Measurements from ENCODE around the gene DIP2A. TPM values are rescaled to one million over a fixed set of nuclear protein-coding genes. Genes with fewer than 3 reads are reported as not detected.

DIP2A gene
- total RNA-seq, 4 donors from 2014 or later: 25.9 to 57.4 (median 33.3) TPM

DNA sequence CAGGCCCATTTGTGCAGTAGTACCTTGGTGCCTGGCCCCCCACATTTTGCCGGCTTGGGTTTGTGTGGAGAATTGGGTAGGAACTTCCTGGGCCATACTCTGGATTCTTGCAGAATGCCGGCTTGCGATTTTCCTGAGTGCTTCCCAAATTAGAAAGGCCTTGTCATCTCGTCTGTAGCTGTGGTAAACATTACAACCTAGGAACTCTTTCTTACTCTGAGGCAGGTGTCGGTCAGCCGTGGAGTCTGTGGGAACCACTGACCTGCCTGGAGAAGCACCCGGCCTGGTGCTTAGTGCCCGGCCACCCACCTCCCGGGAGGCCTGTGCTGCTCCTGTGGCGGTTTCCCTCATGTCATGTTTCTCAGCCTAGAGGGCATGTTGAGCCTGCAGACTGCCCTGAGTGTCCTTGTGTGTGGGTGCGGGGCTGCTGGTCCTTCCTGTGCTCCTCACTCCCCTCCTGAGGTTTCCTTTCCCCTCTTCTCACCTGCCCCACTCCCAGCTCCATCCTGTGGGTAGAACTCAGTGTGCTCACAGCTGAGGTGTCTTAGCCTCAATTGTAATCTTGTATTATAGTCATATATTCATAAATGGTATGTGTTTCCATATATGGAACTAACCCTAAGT lies 81.5 kb downstream of the DIP2A start:
- ATAC-seq (ENCODE audit: low FRiP score) (no peak), DNase-seq (ENCODE audit: low spot score) (no peak)
- TF ChIP-seq, protein P1, sequence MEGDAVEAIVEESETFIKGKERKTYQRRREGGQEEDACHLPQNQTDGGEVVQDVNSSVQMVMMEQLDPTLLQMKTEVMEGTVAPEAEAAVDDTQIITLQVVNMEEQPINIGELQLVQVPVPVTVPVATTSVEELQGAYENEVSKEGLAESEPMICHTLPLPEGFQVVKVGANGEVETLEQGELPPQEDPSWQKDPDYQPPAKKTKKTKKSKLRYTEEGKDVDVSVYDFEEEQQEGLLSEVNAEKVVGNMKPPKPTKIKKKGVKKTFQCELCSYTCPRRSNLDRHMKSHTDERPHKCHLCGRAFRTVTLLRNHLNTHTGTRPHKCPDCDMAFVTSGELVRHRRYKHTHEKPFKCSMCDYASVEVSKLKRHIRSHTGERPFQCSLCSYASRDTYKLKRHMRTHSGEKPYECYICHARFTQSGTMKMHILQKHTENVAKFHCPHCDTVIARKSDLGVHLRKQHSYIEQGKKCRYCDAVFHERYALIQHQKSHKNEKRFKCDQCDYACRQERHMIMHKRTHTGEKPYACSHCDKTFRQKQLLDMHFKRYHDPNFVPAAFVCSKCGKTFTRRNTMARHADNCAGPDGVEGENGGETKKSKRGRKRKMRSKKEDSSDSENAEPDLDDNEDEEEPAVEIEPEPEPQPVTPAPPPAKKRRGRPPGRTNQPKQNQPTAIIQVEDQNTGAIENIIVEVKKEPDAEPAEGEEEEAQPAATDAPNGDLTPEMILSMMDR (IDR thresholded peaks at IDR 0.05): no peak

DNA sequence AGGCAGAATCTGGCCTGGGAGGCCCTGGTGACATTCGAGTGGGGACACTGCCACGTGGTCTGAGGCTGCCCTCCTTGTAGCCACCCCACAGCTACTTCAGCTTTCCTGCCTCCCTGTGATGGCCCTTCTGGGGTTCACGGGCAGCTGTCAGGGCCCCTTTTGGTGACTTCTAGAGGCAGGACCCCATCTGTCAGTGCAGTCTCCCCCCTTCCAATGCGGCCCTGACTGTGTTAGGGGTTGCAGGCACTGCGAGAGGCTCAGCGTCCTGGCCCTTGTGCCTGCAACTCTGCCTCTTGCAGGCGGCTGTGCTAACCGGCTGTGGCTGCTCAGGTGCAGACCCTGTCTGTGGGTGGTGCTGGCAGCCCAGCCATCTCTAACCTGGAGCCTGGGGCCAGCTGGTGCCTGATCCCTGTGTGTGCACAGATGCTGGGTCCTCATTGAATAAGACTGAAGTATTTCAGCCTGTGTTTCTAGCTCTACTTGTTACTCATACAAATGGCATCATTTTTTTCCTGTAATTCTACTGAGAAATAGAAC lies 84.0 kb downstream of the DIP2A start:
- TF ChIP-seq, protein P1 (IDR thresholded peaks at IDR 0.05): no peak
- no peak for DNase-seq (ENCODE audit: low spot score)
- no peak for ATAC-seq (ENCODE audit: low FRiP score)

DNA sequence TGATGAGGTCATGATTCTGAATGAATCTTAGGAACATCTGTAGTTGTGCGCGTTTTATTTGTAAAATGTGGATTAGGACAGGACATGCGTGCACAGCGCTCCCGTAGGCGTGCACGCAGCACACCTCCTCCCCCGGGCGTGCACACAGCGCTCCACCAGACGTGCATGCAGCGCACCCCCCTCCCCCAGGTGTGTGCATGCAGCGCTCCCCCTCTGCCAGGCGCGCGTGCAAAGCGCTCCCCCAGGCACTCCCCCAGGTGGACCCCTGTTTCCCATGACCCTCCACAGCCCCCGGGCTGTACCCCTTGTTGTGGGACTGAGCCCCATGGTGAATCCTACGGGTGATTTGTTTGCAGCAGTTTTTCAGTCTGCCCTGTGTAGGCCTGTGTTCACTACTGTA lies 84.6 kb downstream of the DIP2A start:
- DNase-seq (ENCODE audit: low spot score): no peak
- TF ChIP-seq, protein P1 (IDR thresholded peaks at IDR 0.05): no peak
- ATAC-seq (ENCODE audit: low FRiP score): no peak

DNA sequence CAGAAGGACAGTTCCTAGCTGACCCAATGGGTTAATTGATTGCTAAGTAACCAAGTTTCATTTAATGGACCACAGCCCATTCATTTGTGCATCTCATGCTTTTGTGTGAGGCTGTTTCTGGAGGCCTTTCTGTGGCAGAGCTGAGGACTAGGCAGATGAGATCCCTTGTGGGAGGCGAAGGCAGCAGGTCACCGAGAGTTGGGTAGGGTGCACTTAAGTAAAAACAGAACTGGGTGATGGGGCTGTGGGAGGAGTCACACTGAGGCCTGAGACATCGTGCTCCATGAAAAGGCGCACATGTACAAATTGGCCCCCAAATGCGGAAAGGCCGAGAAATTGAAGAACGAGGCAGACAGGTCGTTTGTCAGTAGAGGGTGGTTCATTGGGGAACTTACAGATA lies 85.3 kb downstream of the DIP2A start:
- ATAC-seq (ENCODE audit: low FRiP score): no peak
- no peak for DNase-seq (ENCODE audit: low spot score)
- TF ChIP-seq, protein P1 (IDR thresholded peaks at IDR 0.05): no peak

DNA sequence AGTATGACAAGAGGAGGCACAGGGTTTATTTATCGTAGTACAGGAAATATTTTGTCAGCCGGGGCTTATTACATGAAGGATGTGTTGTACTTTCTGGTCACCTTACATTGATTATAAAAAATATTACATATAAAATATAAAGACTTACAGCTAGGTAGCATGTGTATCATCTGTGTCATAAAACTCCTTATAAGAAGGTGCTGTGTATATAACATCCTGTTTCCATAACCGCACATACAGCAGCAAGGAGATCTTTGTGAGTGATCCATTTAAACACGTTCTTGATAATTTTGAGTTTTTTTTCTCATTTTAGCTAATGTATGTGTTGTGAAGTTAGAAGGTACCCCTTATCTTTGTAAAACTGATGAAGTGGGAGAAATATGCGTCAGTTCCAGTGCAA lies 86.1 kb downstream of the DIP2A start:
- no peak for ATAC-seq (ENCODE audit: low FRiP score)
- TF ChIP-seq, protein P1 (IDR thresholded peaks at IDR 0.05): no peak
- no peak for DNase-seq (ENCODE audit: low spot score)

DNA sequence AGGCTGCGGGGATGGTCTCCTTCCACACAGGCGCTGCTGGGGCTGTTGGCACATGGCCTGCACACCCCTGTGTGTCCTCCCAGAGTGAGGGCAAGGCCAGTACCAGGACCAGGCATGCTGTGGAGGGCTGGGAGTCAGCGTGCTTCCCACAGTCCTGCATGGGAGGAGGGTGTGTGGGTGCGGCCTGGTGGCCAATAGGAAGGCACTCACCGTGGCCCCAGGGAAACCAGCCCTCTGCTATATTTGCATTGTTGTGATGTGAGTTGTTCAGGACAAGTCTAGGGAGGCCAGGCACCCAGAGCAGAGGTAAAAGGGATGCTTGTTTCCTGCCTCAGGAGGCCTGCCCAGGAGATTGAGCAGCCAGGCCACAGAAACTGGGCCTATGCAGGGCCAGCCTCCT lies 86.7 kb downstream of the DIP2A start:
- TF ChIP-seq, protein P1 (IDR thresholded peaks at IDR 0.05): no peak
- ATAC-seq (ENCODE audit: low FRiP score) (no peak), DNase-seq (ENCODE audit: low spot score) (no peak)

DNA sequence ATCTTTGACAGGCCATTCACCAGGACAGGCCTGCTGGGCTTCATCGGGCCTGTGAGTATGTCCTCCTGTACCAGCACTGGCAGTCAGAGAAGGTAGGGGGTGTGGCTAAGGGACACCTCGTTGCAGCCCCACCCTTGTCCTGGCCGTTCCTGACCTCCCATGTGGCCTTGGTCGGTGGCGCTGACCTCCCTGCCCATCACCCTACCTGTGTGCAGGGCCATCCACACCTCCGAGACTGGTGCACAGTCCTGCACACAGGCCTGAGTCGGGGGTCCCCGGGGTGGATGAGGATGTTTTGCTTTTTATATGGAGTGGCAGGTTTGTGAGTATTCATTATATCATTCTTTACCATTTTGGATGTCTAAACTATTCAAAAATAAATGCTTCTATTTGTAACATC lies 87.2 kb downstream of the DIP2A start:
- DNase-seq (ENCODE audit: low spot score) (no peak), ATAC-seq (ENCODE audit: low FRiP score) (no peak)
- TF ChIP-seq, protein P1 (IDR thresholded peaks at IDR 0.05): no peak
